Keratinocyte (primary cell): ENCODE measurements around the gene DNAJC7. TPM values are rescaled to one million over a fixed set of nuclear protein-coding genes. Genes with fewer than 3 reads are reported as not detected.

Experiments
- DNase-seq: peaks from one replicate; pipeline ENCODE4 v3.0.0-alpha.2; 2011; ENCODE audit warnings: low read depth, missing footprints, low spot score
- FAIRE-seq: peaks from 2 replicates; lab custom pipeline; 2011; peaks lifted over from hg19 to GRCh38; lab: Jason Lieb, UNC
- H2AFZ ChIP-seq: 2 replicates; pipeline ENCODE4 v1.6.0; 2012; ENCODE audit warnings: low read length, control low read depth, inconsistent platforms; ENCODE audit not compliant: control insufficient read depth
- H3K27ac ChIP-seq: 2 replicates; pipeline ENCODE4 v1.5.1; 2011; ENCODE audit warnings: low read length; ENCODE audit not compliant: control insufficient read depth, insufficient read depth
- H3K27me3 ChIP-seq: 3 replicates; pipeline ENCODE4 v1.6.0; 2011; ENCODE audit warnings: low read length; ENCODE audit not compliant: control insufficient read depth, insufficient read depth; ENCODE audit errors: extremely low read depth
- H3K36me3 ChIP-seq, 2 experiments: 2 replicates in 1 of 2; 3 replicates in 1 of 2; pipeline ENCODE4 v1.5.1; 2011; ENCODE audit warnings: low read length in 2 of 2, mild to moderate bottlenecking in 1 of 2; ENCODE audit not compliant: control insufficient read depth in 2 of 2, insufficient read depth in 2 of 2; ENCODE audit errors: extremely low read depth in 1 of 2
- H3K4me1 ChIP-seq: 3 replicates; pipeline ENCODE4 v1.5.1; 2011; ENCODE audit warnings: low read length; ENCODE audit not compliant: control insufficient read depth, insufficient read depth; ENCODE audit errors: extremely low read depth
- H3K4me2 ChIP-seq: 3 replicates; pipeline ENCODE4 v1.6.0; 2011; ENCODE audit warnings: low read depth, low read length; ENCODE audit not compliant: control insufficient read depth, insufficient read depth; ENCODE audit errors: extremely low read depth
- H3K4me3 ChIP-seq, 3 experiments: fragments of 200-600 bp in 1 of 3; sonication (generic) in 1 of 3; 2 replicates in 2 of 3; 3 replicates in 1 of 3; pipeline ENCODE4 v1.5.1; 2011 to 2016; ENCODE audit warnings: low read length in 3 of 3, mild to moderate bottlenecking in 3 of 3, control low read depth in 2 of 3, inconsistent platforms in 1 of 3, low read depth in 1 of 3, mixed read lengths in 1 of 3, mixed run types in 1 of 3, moderate library complexity in 1 of 3; ENCODE audit not compliant: control insufficient read depth in 2 of 3, insufficient read depth in 2 of 3; ENCODE audit errors: extremely low read depth in 1 of 3
- H3K79me2 ChIP-seq: 2 replicates; pipeline ENCODE4 v1.6.0; 2012; ENCODE audit warnings: low read length; ENCODE audit not compliant: control insufficient read depth, insufficient read depth
- H3K9ac ChIP-seq: 3 replicates; pipeline ENCODE4 v1.6.0; 2011; ENCODE audit warnings: low read length; ENCODE audit not compliant: control insufficient read depth, insufficient read depth; ENCODE audit errors: extremely low read depth
- H3K9me1 ChIP-seq: 3 replicates; pipeline ENCODE4 v1.6.0; 2011; ENCODE audit warnings: low read length; ENCODE audit not compliant: control insufficient read depth, insufficient read depth; ENCODE audit errors: extremely low read depth
- H3K9me3 ChIP-seq: 2 replicates; pipeline ENCODE4 v1.5.1; 2012; ENCODE audit warnings: low read depth, low read length; ENCODE audit not compliant: control insufficient read depth
- H4K20me1 ChIP-seq: 3 replicates; pipeline ENCODE4 v1.6.0; 2011; ENCODE audit warnings: low read length; ENCODE audit not compliant: control insufficient read depth, insufficient read depth; ENCODE audit errors: extremely low read depth
- CTCF ChIP-seq, 3 experiments: IDR thresholded peaks in 1 of 3; conservative IDR thresholded peaks in 1 of 3; optimal IDR thresholded peaks in 1 of 3; 2 replicates in 2 of 3; 3 replicates in 1 of 3; pipeline versions ENCODE3 to v1.5.1; 2011; ENCODE audit warnings: low read length in 3 of 3, mild to moderate bottlenecking in 3 of 3, moderate library complexity in 2 of 3, control low read depth in 1 of 3, inconsistent platforms in 1 of 3; ENCODE audit not compliant: insufficient read depth in 2 of 3; ENCODE audit errors: extremely low read depth in 1 of 3
- EZH2 ChIP-seq: IDR thresholded peaks from one replicate; pipeline ENCODE4 v1.6.1; 2012; ENCODE audit warnings: inconsistent platforms, mild to moderate bottlenecking, low read length, moderate library complexity
- dilution Hi-C: fragments of 300-500 bp; cut with MboI; formaldehyde crosslinking; loops from one replicate; pipeline ENCODE4 v1.7.0; 2020; ENCODE audit warnings: low sequenced_read_pairs; ENCODE audit not compliant: extremely low pct_ligation_motif_present
- polyA plus RNA-seq, 5 experiments: library from polyadenylated mRNA; depleted of rRNA in 3 of 5; stranded (reverse) in 3 of 5; stranded (forward) in 1 of 5; unstranded in 1 of 5; fragments of >200 nt; gene quantifications; 1 replicate in 1 of 5; 2 replicates in 3 of 5; 3 replicates in 1 of 5; pipeline versions ENCODE4 v1.2.1 to v1.2.3, GENCODE V29; 2011 to 2012; ENCODE audit warnings: missing spikeins in 2 of 5, low read depth in 1 of 5, low replicate concordance in 1 of 5

DNAJC7 gene
- polyA plus RNA-seq, 1 donor (not counting 4 experiments of a cell fraction or from before 2014, with no cell fraction given), result 82.5 TPM

- no peaks in the 10 kb centered on the region for H4K20me1 ChIP-seq
- no peak for TF ChIP-seq CTCF (optimal IDR thresholded peaks at IDR 0.05 in 1 of 3, IDR thresholded peaks at IDR 0.05 in 1 of 3, conservative IDR thresholded peaks at IDR 0.05 in 1 of 3; ENCODE audit: extremely low read depth in 1 of 3, insufficient read depth in 2 of 3, low read length in 3 of 3)
- H3K9me3 ChIP-seq, result no peaks in the 10 kb centered on the region
- no peak overlapping the region for H3K4me3 ChIP-seq
- H3K4me1 ChIP-seq, result peaks cover 7% of the 10 kb centered on the region
- H3K4me2 ChIP-seq, result no peak overlapping the region
- no peaks in the 10 kb centered on the region for H3K27me3 ChIP-seq
- H3K9me1 ChIP-seq, result no peaks in the 10 kb centered on the region
- H3K36me3 ChIP-seq, result peaks cover 32 to 45% of the 10 kb centered on the region in 2 experiments
- dilution Hi-C loops, result no loop called here
- H3K9ac ChIP-seq, result no peak overlapping the region
- no peak overlapping the region for H3K27ac ChIP-seq
- H3K79me2 ChIP-seq, result peaks cover 29% of the 10 kb centered on the region
- FAIRE-seq (no peak), DNase-seq (no peak)
- H2AFZ ChIP-seq, result no peak overlapping the region
Measured at GRCh38 chr17:41971721-41972523, 45.3 kb downstream of the DNAJC7 start.

- FAIRE-seq (peak; percentile 17), DNase-seq (no peak)
- H3K4me3 ChIP-seq, result no peak overlapping the region
- H3K79me2 ChIP-seq, result peaks cover 31% of the 10 kb centered on the region
- H3K27me3 ChIP-seq, result no peaks in the 10 kb centered on the region
- H3K4me2 ChIP-seq, result no peak overlapping the region
- peaks cover 29 to 37% of the 10 kb centered on the region in 2 experiments for H3K36me3 ChIP-seq
- H2AFZ ChIP-seq, result no peak overlapping the region
- TF ChIP-seq CTCF (optimal IDR thresholded peaks at IDR 0.05 in 1 of 3, IDR thresholded peaks at IDR 0.05 in 1 of 3, conservative IDR thresholded peaks at IDR 0.05 in 1 of 3; ENCODE audit: extremely low read depth in 1 of 3, insufficient read depth in 2 of 3, low read length in 3 of 3), result no peak
- TF ChIP-seq EZH2, result no peak
- H3K9me3 ChIP-seq, result no peaks in the 10 kb centered on the region
- H3K27ac ChIP-seq, result no peak overlapping the region
- H3K9ac ChIP-seq, result no peak overlapping the region
- H4K20me1 ChIP-seq, result no peaks in the 10 kb centered on the region
- peaks cover 8% of the 10 kb centered on the region for H3K4me1 ChIP-seq
- dilution Hi-C loops, result no loop called here
- no peaks in the 10 kb centered on the region for H3K9me1 ChIP-seq
Measured at GRCh38 chr17:41970901-41971331, 46.3 kb downstream of the DNAJC7 start.
